DOHH2 (cell line): ENCODE results near the gene RBM18.

ENCODE experiments used
- H3F3A ChIP-seq: fragments of 200-600 bp; sonication (generic), shearing (Covaris generic); 2 replicates; pipeline ENCODE4 v1.6.0; 2016; ENCODE audit warnings: antibody characterized with exemption, mild to moderate bottlenecking; ENCODE audit not compliant: control insufficient read depth, insufficient read depth
- H3K27ac ChIP-seq: fragments of 200-600 bp; sonication (generic); 2 replicates; pipeline ENCODE4 v1.5.1; 2014; ENCODE audit warnings: low read depth, mild to moderate bottlenecking, low read length, moderate library complexity
- H3K27me3 ChIP-seq: fragments of 200-600 bp; sonication (generic); 2 replicates; pipeline ENCODE4 v1.6.1; 2014; ENCODE audit warnings: mild to moderate bottlenecking, low read length, mixed read lengths; ENCODE audit not compliant: control insufficient read depth
- H3K36me3 ChIP-seq: fragments of 200-600 bp; sonication (generic); 2 replicates; pipeline ENCODE4 v1.6.1; 2014; ENCODE audit warnings: mild to moderate bottlenecking, low read length, moderate library complexity, mixed read lengths; ENCODE audit not compliant: control insufficient read depth
- H3K4me1 ChIP-seq: fragments of 200-600 bp; sonication (generic); 2 replicates; pipeline ENCODE4 v1.6.1; 2014; ENCODE audit warnings: mild to moderate bottlenecking, low read length, mixed read lengths; ENCODE audit not compliant: control insufficient read depth
- H3K4me2 ChIP-seq: fragments of 200-600 bp; sonication (generic); 2 replicates; pipeline ENCODE4 v1.6.0; 2014; ENCODE audit warnings: mild to moderate bottlenecking, low read length, moderate library complexity
- H3K4me3 ChIP-seq: fragments of 200-600 bp; sonication (generic); 2 replicates; pipeline ENCODE4 v1.5.1; 2014; ENCODE audit warnings: mild to moderate bottlenecking, low read length, mixed read lengths
- H3K79me2 ChIP-seq: fragments of 200-600 bp; sonication (generic); 2 replicates; pipeline ENCODE4 v1.6.1; 2014; ENCODE audit warnings: mild to moderate bottlenecking, low read length, mixed read lengths; ENCODE audit not compliant: control insufficient read depth
- H3K9me2 ChIP-seq: fragments of 200-600 bp; sonication (generic); replicated peaks from 2 replicates; pipeline ENCODE4 v1.6.1; 2014; ENCODE audit warnings: mild to moderate bottlenecking, low read length, mixed read lengths; ENCODE audit not compliant: control insufficient read depth
- H3K9me3 ChIP-seq: fragments of 200-600 bp; sonication (generic); 2 replicates; pipeline ENCODE4 v1.6.1; 2014; ENCODE audit warnings: antibody characterized with exemption, low read length, mixed read lengths; ENCODE audit not compliant: control insufficient read depth, insufficient read depth
- H4K20me1 ChIP-seq: fragments of 200-600 bp; sonication (generic); 2 replicates; pipeline ENCODE4 v1.6.0; 2014; ENCODE audit warnings: low read depth, mild to moderate bottlenecking, antibody characterized with exemption, low read length, moderate library complexity; ENCODE audit not compliant: control insufficient read depth, insufficient read depth
- CTCF ChIP-seq: fragments of 200-600 bp; sonication (generic); IDR thresholded peaks from one replicate; pipeline ENCODE4 v1.5.1; 2014; ENCODE audit warnings: antibody characterized with exemption, mild to moderate bottlenecking, low read depth, low read length; ENCODE audit not compliant: poor library complexity, severe bottlenecking
- EZH2phosphoT487 ChIP-seq: fragments of 200-600 bp; sonication (generic); IDR thresholded peaks from 2 replicates; pipeline ENCODE4 v1.6.1; 2017; ENCODE audit warnings: borderline replicate concordance, mild to moderate bottlenecking, antibody characterized with exemption, low read length, moderate library complexity, mixed read lengths

The RBM18 gene

GRCh38 chr9:122244349-122244748 lies 20.3 kb downstream of the RBM18 start:
- no peaks in the 10 kb centered on the region for H4K20me1 ChIP-seq
- H3F3A ChIP-seq = no peaks in the 10 kb centered on the region
- H3K9me3 ChIP-seq = no peaks in the 10 kb centered on the region
- no peak overlapping the region for H3K4me2 ChIP-seq
- no peaks in the 10 kb centered on the region for H3K27me3 ChIP-seq
- TF ChIP-seq EZH2phosphoT487 = no peak
- TF ChIP-seq CTCF = no peak
- no peaks in the 10 kb centered on the region for H3K9me2 ChIP-seq
- H3K36me3 ChIP-seq = peaks cover 71% of the 10 kb centered on the region
- no peak overlapping the region for H3K4me3 ChIP-seq
- H3K4me1 ChIP-seq = no peaks in the 10 kb centered on the region
- H3K27ac ChIP-seq = no peak overlapping the region
- H3K79me2 ChIP-seq = no peaks in the 10 kb centered on the region

GRCh38 chr9:122239722-122240121 lies 24.9 kb downstream of the RBM18 start:
- no peaks in the 10 kb centered on the region for H3K79me2 ChIP-seq
- no peaks in the 10 kb centered on the region for H3K9me3 ChIP-seq
- H3K27me3 ChIP-seq = no peaks in the 10 kb centered on the region
- H3K9me2 ChIP-seq = no peaks in the 10 kb centered on the region
- no peaks in the 10 kb centered on the region for H3F3A ChIP-seq
- H3K4me3 ChIP-seq = no peak overlapping the region
- H3K27ac ChIP-seq = no peak overlapping the region
- no peaks in the 10 kb centered on the region for H4K20me1 ChIP-seq
- peaks cover 44% of the 10 kb centered on the region for H3K36me3 ChIP-seq
- TF ChIP-seq EZH2phosphoT487 (no peak), CTCF (no peak)
- no peaks in the 10 kb centered on the region for H3K4me1 ChIP-seq
- H3K4me2 ChIP-seq = no peak overlapping the region

- H3K4me1 ChIP-seq = no peaks in the 10 kb centered on the region
- no peaks in the 10 kb centered on the region for H3K9me3 ChIP-seq
- H3K4me2 ChIP-seq = no peak overlapping the region
- H3K4me3 ChIP-seq = no peak overlapping the region
- no peaks in the 10 kb centered on the region for H3K79me2 ChIP-seq
- no peaks in the 10 kb centered on the region for H4K20me1 ChIP-seq
- H3K9me2 ChIP-seq = no peaks in the 10 kb centered on the region
- H3F3A ChIP-seq = no peaks in the 10 kb centered on the region
- H3K27me3 ChIP-seq = peaks cover 3% of the 10 kb centered on the region; the same call in 1 of the 2 replicates
- H3K27ac ChIP-seq = no peak overlapping the region
- TF ChIP-seq EZH2phosphoT487 (no peak), CTCF (no peak)
- peaks cover 17% of the 10 kb centered on the region for H3K36me3 ChIP-seq
Observed at GRCh38 chr9:122236681-122237080, 28.0 kb downstream of the RBM18 start.

GRCh38 chr9:122234022-122234748 lies 30.5 kb downstream of the RBM18 start:
- no peak overlapping the region for H3K4me3 ChIP-seq
- H3K4me1 ChIP-seq = no peaks in the 10 kb centered on the region
- H3K79me2 ChIP-seq = no peaks in the 10 kb centered on the region
- H3K27ac ChIP-seq = no peak overlapping the region
- H3F3A ChIP-seq = no peaks in the 10 kb centered on the region
- TF ChIP-seq CTCF (no peak), EZH2phosphoT487 (no peak)
- H4K20me1 ChIP-seq = no peaks in the 10 kb centered on the region
- H3K4me2 ChIP-seq = no peak overlapping the region
- H3K27me3 ChIP-seq = peaks cover 18% of the 10 kb centered on the region
- no peaks in the 10 kb centered on the region for H3K36me3 ChIP-seq
- no peaks in the 10 kb centered on the region for H3K9me3 ChIP-seq
- H3K9me2 ChIP-seq = no peaks in the 10 kb centered on the region
